Natural killer cell (primary cell): ENCODE results near the gene CCAR1. TPM values are rescaled to one million over a fixed set of nuclear protein-coding genes. Genes with fewer than 3 reads are reported as not detected.
"Not testable (repeated sequence)": the region's sequence is repeated elsewhere in the genome, so short reads cannot be mapped to it uniquely, and the experiment has no call there.

ENCODE experiments used
- ATAC-seq, 3 donors: fragments of 150-1000 bp in 2 of 3; fragments of 200-7000 bp in 1 of 3; cut with Tn5 transposase; 1 replicate in 1 of 3; 2 replicates in 2 of 3; pipeline ENCODE4 v1.10.0; 2021; ENCODE audit warnings: mild to moderate bottlenecking in 2 of 3, moderate library complexity in 2 of 3
- DNase-seq, 2 donors: peaks; one replicate each; pipeline versions ENCODE4 v3.0.0 to v3.0.0-alpha.2; 2013 to 2021; ENCODE audit warnings: mixed read lengths in 1 of 2
- H3K27ac ChIP-seq: one replicate; pipeline ENCODE4 v1.5.1; 2013; ENCODE audit warnings: mild to moderate bottlenecking, low read length
- H3K27me3 ChIP-seq: one replicate; pipeline ENCODE4 v1.6.1; 2013; ENCODE audit warnings: low read length; ENCODE audit not compliant: control insufficient read depth, insufficient read depth
- H3K36me3 ChIP-seq: one replicate; pipeline ENCODE4 v1.6.1; 2013; ENCODE audit warnings: low read length; ENCODE audit not compliant: control insufficient read depth, insufficient read depth
- H3K4me1 ChIP-seq: one replicate; pipeline ENCODE4 v1.6.1; 2013; ENCODE audit warnings: low read length; ENCODE audit not compliant: control insufficient read depth, insufficient read depth
- H3K4me3 ChIP-seq: one replicate; pipeline ENCODE4 v1.5.1; 2013; ENCODE audit warnings: low read length
- H3K9me3 ChIP-seq: one replicate; pipeline ENCODE4 v1.6.1; 2013; ENCODE audit warnings: low read length; ENCODE audit not compliant: control insufficient read depth, insufficient read depth
- H3K27ac Mint-ChIP-seq, 2 donors: one replicate each; pipeline ENCODE4 v1.8.0; 2022; ENCODE audit warnings: mild to moderate bottlenecking in 2 of 2, mixed read lengths in 2 of 2, moderate library complexity in 1 of 2
- H3K27me3 Mint-ChIP-seq, 2 donors: one replicate each; pipeline ENCODE4 v1.8.0; 2022; ENCODE audit warnings: low read depth in 2 of 2, mixed read lengths in 2 of 2
- H3K36me3 Mint-ChIP-seq: one replicate; pipeline ENCODE4 v1.8.0; 2022; ENCODE audit warnings: mixed read lengths
- H3K4me1 Mint-ChIP-seq, 2 donors: one replicate each; pipeline ENCODE4 v1.8.0; 2022; ENCODE audit warnings: mixed read lengths in 2 of 2
- H3K4me3 Mint-ChIP-seq: one replicate; pipeline ENCODE4 v1.8.0; 2022; ENCODE audit warnings: mild to moderate bottlenecking, moderate library complexity, mixed read lengths
- H3K9me3 Mint-ChIP-seq, 2 donors: one replicate each; pipeline ENCODE4 v1.8.0; 2022; ENCODE audit warnings: mixed read lengths in 2 of 2
- CTCF ChIP-seq: fragments of 200-600 bp; IDR thresholded peaks from one replicate; pipeline ENCODE4 v1.8.0; 2022; ENCODE audit warnings: antibody characterized with exemption
- WGBS: methylation state at CpG from one replicate; pipeline ENCODE4 v1.1.7; 2013; ENCODE audit warnings: missing lambda C conversion rate; ENCODE audit not compliant: insufficient coverage; 5-methylcytosine and 5-hydroxymethylcytosine counted together
- intact Hi-C: fragments of 100-400 bp; cut with micrococcal nuclease; formaldehyde crosslinking; loops from one replicate; pipeline ENCODE4 v1.14.2; 2022
- total RNA-seq, 4 donors: library from RNA; stranded (reverse); fragments of 120-200 nt in 1 of 4; gene quantifications; one replicate each; pipeline versions ENCODE4 v1.2.3 to v1.2.4, GENCODE V29; 2013 to 2022

The CCAR1 gene
- total RNA-seq, 3 donors from 2014 or later (not counting 1 experiment from before 2014, with no cell fraction given) = 73.7 to 84.1 (median 77.6) TPM

DNA sequence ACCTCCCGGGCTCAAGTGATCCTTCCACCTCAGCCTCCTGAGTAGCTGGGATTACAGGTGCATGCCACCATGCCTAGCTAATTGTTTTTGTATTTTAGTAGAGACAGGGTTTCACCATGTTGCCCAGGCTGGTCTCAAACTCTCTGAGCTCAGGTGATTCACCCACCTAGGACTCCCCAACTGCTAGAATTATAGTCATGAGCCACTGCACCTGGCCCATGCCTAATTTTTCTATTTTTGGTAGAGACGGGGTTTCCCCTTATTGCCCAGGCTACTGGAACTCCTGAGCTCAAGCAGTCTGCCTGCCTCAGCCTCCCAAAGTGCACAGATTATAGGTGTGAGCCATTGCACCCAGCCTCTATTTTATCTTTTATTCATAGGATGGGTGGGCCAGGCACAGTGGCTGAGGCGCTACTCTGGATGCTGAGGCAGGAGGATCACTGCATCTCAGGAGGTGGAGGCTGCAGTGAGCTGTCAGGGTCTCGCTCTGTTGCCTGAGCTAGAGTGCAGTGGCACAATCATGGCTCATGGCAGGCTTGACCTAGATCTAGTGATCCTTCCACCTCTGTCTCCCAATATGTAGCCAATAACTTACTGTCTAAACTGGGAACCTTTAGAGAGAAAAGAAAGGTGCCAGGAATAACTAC, 75.0 kb downstream of the CCAR1 start:
- Mint-ChIP-seq H3K27me3 (no peaks in the 10 kb centered on the region), H3K4me1 (peaks cover 0 to 6% of the 10 kb centered on the region in 2 donors), H3K4me3 (no peak overlapping the region), H3K36me3 (no peaks in the 10 kb centered on the region), H3K9me3 (no peaks in the 10 kb centered on the region), H3K27ac (no peak overlapping the region)
- intact Hi-C loops = no loop called here
- H3K9me3 ChIP-seq = no peaks in the 10 kb centered on the region
- H3K27me3 ChIP-seq = no peaks in the 10 kb centered on the region
- peaks cover 2% of the 10 kb centered on the region for H3K4me1 ChIP-seq
- 100% methylated on average over 4 of the region's 4 CpGs for WGBS
- ATAC-seq = no peak
- no peak overlapping the region for H3K27ac ChIP-seq
- TF ChIP-seq CTCF = no peak
- DNase-seq = no peak
- peaks cover 13% of the 10 kb centered on the region for H3K36me3 ChIP-seq
- H3K4me3 ChIP-seq = no peak overlapping the region

GRCh38 chr10:68796605-68797004, 75.6 kb downstream of the CCAR1 start:
- no peaks in the 10 kb centered on the region for H3K27me3 ChIP-seq
- Mint-ChIP-seq H3K27ac (no peak overlapping the region), H3K27me3 (no peaks in the 10 kb centered on the region), H3K4me3 (no peak overlapping the region), H3K9me3 (no peaks in the 10 kb centered on the region), H3K36me3 (no peaks in the 10 kb centered on the region), H3K4me1 (peaks cover 0 to 6% of the 10 kb centered on the region in 2 donors)
- no peak for TF ChIP-seq CTCF
- no peak for ATAC-seq
- peaks cover 8% of the 10 kb centered on the region for H3K36me3 ChIP-seq
- intact Hi-C loops = no loop called here
- H3K4me3 ChIP-seq = no peak overlapping the region
- WGBS = 88% methylated on average over 3 of the region's 3 CpGs
- H3K9me3 ChIP-seq = no peaks in the 10 kb centered on the region
- DNase-seq = no peak
- H3K27ac ChIP-seq = no peak overlapping the region
- H3K4me1 ChIP-seq = peaks cover 2% of the 10 kb centered on the region

DNA sequence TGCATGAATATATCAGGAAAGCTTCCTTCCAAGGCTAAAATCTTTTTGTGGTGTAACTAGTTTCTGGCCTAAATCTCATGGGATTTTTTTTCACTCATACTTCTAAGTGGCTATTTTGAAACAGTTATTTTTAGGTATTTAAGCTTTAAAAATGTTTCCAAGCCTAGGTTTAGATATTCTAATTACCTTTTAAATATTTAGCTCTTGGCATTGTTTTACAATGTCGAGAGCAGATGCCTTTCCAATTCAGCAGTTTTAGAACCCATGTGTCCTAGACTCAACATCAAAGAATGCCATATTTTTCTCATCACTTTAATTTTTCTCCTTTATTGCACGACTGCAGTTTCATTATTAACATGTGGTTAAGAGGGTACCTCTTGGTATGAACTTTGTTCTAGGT, 79.2 kb downstream of the CCAR1 start:
- WGBS = 60% methylated on average over 1 of the region's 2 CpGs
- Mint-ChIP-seq H3K27me3 (no peaks in the 10 kb centered on the region), H3K27ac (no peak overlapping the region), H3K36me3 (no peaks in the 10 kb centered on the region), H3K9me3 (no peaks in the 10 kb centered on the region), H3K4me1 (peaks cover 0 to 6% of the 10 kb centered on the region in 2 donors), H3K4me3 (no peak overlapping the region)
- intact Hi-C loops = no loop called here
- H3K4me3 ChIP-seq = no peak overlapping the region
- H3K4me1 ChIP-seq = peaks cover 2% of the 10 kb centered on the region
- DNase-seq = no peak
- H3K36me3 ChIP-seq = no peaks in the 10 kb centered on the region
- H3K27me3 ChIP-seq = no peaks in the 10 kb centered on the region
- no peak for ATAC-seq
- H3K9me3 ChIP-seq = no peaks in the 10 kb centered on the region
- no peak for TF ChIP-seq CTCF
- no peak overlapping the region for H3K27ac ChIP-seq

DNA sequence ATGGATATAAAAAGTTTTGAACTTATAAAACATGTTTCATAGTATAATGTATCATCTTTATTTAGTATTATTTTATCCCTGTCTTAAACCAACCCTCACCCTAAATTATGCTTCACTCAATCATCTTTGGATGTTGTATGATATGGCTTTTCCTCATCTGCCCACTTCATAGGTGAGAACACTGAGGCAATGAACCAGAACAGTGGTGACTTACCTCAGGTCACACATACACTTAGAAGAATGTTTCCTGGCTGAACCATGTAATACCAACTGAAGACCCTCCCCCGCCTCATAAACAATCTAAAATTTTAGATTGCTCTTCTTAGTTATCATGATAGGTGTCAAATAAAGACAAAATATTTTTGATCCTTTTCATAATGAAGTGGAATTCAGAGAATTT, 83.7 kb downstream of the CCAR1 start:
- H3K27me3 Mint-ChIP-seq = no peaks in the 10 kb centered on the region
- DNase-seq (no peak), ATAC-seq (no peak)
- no peak overlapping the region for H3K27ac Mint-ChIP-seq
- intact Hi-C loops = no loop called here
- TF ChIP-seq CTCF = no peak
- Histone ChIP-seq H3K27ac (no peak overlapping the region), H3K36me3 (no peaks in the 10 kb centered on the region), H3K27me3 (no peaks in the 10 kb centered on the region), H3K4me3 (no peak overlapping the region), H3K4me1 (no peaks in the 10 kb centered on the region), H3K9me3 (no peaks in the 10 kb centered on the region)
- no peaks in the 10 kb centered on the region for H3K4me1 Mint-ChIP-seq
- no peaks in the 10 kb centered on the region for H3K36me3 Mint-ChIP-seq
- no CpG with 5 or more reads among the region's 1 CpG for WGBS
- H3K4me3 Mint-ChIP-seq = no peak overlapping the region
- no peaks in the 10 kb centered on the region for H3K9me3 Mint-ChIP-seq

- H3K27me3 Mint-ChIP-seq, H3K36me3 Mint-ChIP-seq, intact Hi-C loops, H3K27ac Mint-ChIP-seq, H3K27me3 ChIP-seq, H3K27ac ChIP-seq, ATAC-seq, H3K4me1 ChIP-seq, H3K9me3 Mint-ChIP-seq, H3K36me3 ChIP-seq, H3K4me3 Mint-ChIP-seq, H3K4me3 ChIP-seq, H3K9me3 ChIP-seq, DNase-seq, H3K4me1 Mint-ChIP-seq: not testable (repeated sequence)
- 91% methylated on average over 9 of the region's 9 CpGs for WGBS
Measured at GRCh38 chr10:68810830-68811229, 89.8 kb downstream of the CCAR1 start.
